Left renal cortex interstitium (tissue), 4 donors: ENCODE results near the gene MAP2K5. TPM values are rescaled to one million over a fixed set of nuclear protein-coding genes. Genes with fewer than 3 reads are reported as not detected.

Source experiments
- DNase-seq, 4 donors: peaks; one replicate each; pipeline ENCODE4 v3.0.0-alpha.2; 2013; ENCODE audit warnings: low read depth in 4 of 4, low spot score in 2 of 4, missing footprints in 1 of 4
- polyA plus RNA-seq, 4 donors: library from polyadenylated mRNA; unstranded; fragments of 120-200 nt; gene quantifications; one replicate each; pipeline ENCODE4 v1.2.1, GENCODE V29; 2013; ENCODE audit not compliant: insufficient read length in 4 of 4

The MAP2K5 gene
- polyA plus RNA-seq, 4 donors: 18.0 to 22.6 (median 20.6) TPM

- DNase-seq: no peak
Observed at GRCh38 chr15:67716171-67716570, 173.7 kb downstream of the MAP2K5 start.

- DNase-seq: no peak
Observed at GRCh38 chr15:67717776-67718175, 175.3 kb downstream of the MAP2K5 start.

GRCh38 chr15:67719330-67719959 is 176.9 kb downstream of the MAP2K5 start:
- no peak for DNase-seq

GRCh38 chr15:67720556-67721175 is 178.2 kb downstream of the MAP2K5 start:
- DNase-seq: no peak

GRCh38 chr15:67722030-67722817 is 179.7 kb downstream of the MAP2K5 start:
- DNase-seq: no peak

GRCh38 chr15:67723294-67724024 is 181.0 kb downstream of the MAP2K5 start:
- DNase-seq: no peak

GRCh38 chr15:67724691-67725375 is 182.3 kb downstream of the MAP2K5 start:
- DNase-seq: no peak

GRCh38 chr15:67730135-67730534 is 187.6 kb downstream of the MAP2K5 start:
- DNase-seq: no peak

GRCh38 chr15:67731112-67731721 is 188.7 kb downstream of the MAP2K5 start:
- no peak for DNase-seq

- DNase-seq: no peak
Observed at GRCh38 chr15:67732164-67732563, 189.7 kb downstream of the MAP2K5 start.

GRCh38 chr15:67732671-67733374 is 190.3 kb downstream of the MAP2K5 start:
- no peak for DNase-seq

GRCh38 chr15:67735896-67736295 is 193.4 kb downstream of the MAP2K5 start:
- DNase-seq: no peak

GRCh38 chr15:67736810-67737209 is 194.3 kb downstream of the MAP2K5 start:
- no peak for DNase-seq

GRCh38 chr15:67738056-67738455 is 195.6 kb downstream of the MAP2K5 start:
- DNase-seq: no peak

- no peak for DNase-seq
Observed at GRCh38 chr15:67740405-67740804, 197.9 kb downstream of the MAP2K5 start.

GRCh38 chr15:67741308-67741707 is 198.8 kb downstream of the MAP2K5 start:
- DNase-seq: no peak

- no peak for DNase-seq
Observed at GRCh38 chr15:67743558-67743957, 201.1 kb downstream of the MAP2K5 start.

- DNase-seq: no peak
Observed at GRCh38 chr15:67744331-67745072, 202.0 kb downstream of the MAP2K5 start.
